Stimulated activated CD4-positive, alpha-beta T cell treated with anti-CD3 and anti-CD28 coated beads, Interleukin-4, amount 100 ng/mL, for 1 hour (primary cell): ENCODE measurements around the gene EXD3.
"Not testable (repeated sequence)": the region's sequence is repeated elsewhere in the genome, so short reads cannot be mapped to it uniquely, and the experiment has no call there.

ENCODE experiments used
- DNase-seq: peaks from one replicate; pipeline ENCODE4 v3.0.0-alpha.2; 2020

EXD3 gene

DNA sequence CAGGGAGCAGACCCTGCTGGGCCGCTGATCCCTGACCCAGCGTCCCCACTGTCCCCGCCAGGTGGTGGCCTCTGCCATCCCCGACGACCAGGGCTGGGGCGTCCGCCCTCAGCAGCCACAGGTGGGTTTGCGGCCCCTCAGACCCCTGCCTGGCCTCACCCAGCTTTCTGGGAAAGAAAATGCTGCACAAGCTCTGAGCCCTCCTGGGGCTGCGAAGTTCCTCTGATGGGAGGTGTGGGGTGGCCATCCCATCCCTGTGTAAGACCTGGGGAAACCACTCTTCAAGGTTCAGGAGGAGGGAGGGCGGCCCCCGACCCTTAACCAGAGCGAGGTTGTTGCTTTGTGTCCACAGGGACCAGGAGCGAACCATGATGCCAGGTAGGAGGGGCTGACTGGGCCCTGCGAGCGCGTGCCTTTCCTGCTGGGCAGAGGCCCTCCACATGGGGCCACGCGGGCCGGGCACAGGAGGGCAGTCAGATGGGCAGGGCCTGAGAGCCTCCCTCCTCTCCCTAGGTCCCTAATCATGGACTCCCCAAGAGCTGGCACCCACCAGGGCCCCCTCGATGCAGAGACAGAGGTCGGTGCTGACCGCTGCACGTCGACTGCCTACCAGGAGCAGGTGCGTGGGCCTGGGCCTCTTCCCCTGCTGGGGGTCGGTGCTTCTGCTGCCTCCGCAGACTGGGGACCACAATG, 7.9 kb upstream of the EXD3 start:
- DNase-seq: no peak

- no peak for DNase-seq
Observed at GRCh38 chr9:137429974-137430722, 7.2 kb upstream of the EXD3 start.

GRCh38 chr9:137429546-137429890, 6.6 kb upstream of the EXD3 start:
- DNase-seq: no peak

- no peak for DNase-seq
Observed at GRCh38 chr9:137428841-137429545, 6.0 kb upstream of the EXD3 start.

- DNase-seq: no peak
Observed at GRCh38 chr9:137428311-137428630, 5.3 kb upstream of the EXD3 start.

DNA sequence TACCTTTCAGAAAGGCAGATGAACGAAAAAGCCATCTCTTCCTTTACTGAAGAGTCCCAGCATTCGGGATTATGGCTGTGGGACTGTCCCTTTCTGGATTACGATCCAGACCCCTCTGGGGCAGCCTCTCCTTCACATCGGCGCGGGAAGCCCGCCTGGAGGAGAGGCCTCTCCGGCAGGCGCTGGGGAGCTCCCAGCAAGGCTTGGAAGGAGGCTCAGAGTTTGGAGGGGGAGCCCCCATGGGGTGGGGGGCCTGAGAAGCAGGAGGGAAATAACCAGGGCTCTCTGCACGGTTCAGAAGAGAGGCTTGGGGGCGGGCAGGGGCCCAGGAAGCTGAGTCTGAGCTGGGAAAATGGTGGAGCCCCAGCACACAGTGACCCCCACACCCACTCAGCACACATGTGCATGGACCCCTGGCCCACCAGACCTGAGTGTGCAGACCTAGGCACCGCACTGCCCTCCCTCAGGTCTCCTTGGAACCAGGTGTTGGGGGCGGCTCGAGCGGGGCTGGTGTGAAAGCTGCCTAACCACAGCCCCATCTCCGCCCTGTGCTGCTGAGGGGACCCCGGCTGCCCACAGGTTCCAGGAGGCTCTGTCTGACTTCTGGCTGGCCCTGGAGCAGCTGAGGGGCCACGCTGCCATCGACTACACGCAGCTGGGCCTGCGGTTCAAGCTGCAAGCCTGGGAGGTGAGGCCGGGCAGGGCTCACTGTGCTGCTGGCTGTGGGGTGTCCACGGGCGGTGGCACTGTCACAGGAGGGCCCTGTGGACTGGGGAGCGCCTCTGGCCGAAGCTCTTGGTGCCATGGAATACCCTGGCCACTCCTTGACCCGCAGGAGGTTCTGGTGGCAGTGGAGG, 4.7 kb upstream of the EXD3 start:
- no peak for DNase-seq

GRCh38 chr9:137426018-137426681, 3.2 kb upstream of the EXD3 start:
- no peak for DNase-seq

DNA sequence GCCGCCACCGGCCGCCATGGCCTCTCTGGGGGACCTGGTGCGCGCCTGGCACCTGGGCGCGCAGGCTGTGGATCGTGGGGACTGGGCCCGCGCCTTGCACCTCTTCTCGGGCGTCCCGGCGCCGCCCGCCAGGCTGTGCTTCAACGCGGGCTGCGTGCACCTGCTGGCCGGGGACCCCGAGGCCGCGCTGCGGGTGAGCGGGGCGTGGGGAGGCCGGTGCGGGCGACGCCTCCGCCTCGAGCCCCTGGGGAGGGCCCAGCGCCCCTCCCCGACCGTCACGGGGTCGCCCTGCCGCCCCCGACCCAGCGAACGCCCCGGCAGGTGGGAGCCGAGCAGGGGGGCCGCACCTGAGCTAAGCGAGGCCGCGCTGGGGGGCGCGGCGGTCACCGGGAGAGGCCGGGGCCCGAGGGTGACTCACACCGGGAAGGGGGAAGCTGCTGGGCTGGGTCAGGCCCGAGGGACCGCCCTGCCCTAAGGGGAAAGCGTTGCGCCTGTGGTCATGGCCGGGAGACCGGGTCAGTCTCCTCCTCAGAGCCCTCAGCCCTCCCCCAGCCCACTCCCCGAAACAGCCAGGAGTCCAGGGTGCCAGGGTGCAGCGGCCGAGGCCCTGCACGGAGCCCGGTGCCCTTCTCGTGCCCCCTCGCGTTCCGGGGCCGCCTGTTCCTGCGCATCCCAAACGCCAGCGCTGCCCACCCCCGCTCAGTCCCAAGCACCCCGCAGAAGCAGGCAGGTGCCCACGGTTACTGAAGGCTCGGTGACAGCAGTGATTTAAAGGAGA, 741 bp upstream of the EXD3 start:
- DNase-seq: no peak

DNA sequence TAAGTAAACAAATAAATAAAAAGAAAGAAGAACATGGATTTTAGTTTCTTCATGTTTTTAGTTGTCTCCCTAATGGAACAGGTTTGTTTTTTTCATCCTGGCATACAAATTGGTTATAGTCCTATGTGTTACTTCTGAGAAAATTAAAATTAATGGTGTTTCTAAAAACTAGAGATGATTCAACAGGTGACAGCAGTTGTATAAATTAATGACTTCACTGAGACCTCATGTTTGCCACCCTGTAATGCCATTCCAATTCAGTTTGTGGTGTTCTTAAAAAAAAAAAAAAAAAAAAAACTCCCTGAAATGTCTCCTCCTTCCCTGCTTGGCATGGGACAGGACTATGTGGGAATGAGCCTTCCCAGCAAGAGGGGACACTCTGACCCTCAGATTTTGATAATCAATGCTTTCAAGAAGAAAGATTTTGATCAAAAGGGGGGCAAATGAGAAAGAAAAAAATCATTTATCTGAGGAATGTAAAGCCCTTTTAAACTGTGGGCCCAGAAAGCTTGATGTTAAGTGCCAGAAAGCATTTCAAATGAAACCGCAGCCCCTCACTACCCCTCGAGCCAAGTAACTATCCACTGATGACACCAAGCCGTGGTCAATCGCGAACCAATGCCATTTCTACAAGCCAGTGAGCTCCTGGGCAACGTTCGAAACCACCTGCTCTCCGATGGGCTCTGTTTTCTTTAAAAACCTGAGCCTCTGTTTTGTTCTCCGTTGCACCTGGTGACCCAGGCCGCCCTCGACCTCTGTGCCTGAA, 941 bp downstream of the EXD3 start:
- no peak for DNase-seq

DNA sequence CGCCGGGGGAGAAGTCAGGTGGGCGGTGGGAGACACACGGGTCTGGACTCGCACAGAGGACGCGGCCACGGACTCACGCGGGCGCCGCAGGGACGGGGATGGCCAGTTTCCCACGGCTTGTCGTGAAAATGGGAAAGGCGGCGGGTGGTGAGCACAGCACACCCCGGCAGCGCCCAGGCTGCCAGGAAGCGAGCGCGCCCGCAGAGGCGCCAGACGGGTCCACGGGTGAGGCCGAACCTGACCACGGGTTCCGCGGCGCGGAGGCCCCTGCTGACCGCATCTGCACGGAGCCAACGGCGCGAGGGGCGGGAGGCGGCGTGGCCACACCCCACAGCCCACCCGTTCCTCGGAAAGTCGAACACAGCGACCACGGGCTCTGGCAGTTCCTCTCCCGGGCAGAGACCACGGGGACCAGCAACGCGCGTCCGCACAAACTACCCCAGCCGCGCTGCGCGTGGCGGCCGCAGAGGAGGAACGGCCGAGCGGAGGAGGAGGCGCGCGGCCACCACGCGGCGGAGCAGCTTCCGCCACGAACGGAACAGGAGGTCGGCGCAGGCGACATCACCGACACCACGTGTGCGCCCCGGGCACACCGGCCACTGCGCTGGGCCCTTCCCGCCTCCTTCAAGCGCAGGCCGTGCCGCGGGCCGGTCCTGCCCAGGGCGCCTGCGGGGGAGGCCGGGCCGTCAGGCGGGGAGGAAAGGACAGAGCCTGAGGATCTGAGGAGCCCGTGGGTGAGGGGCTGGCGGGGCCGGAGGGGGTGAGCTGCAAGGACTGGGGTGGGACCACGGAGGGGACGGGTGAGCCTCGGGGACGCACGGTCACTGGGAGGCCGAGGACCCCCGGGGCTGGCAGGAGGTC, 5.6 kb downstream of the EXD3 start:
- DNase-seq: no peak

DNA sequence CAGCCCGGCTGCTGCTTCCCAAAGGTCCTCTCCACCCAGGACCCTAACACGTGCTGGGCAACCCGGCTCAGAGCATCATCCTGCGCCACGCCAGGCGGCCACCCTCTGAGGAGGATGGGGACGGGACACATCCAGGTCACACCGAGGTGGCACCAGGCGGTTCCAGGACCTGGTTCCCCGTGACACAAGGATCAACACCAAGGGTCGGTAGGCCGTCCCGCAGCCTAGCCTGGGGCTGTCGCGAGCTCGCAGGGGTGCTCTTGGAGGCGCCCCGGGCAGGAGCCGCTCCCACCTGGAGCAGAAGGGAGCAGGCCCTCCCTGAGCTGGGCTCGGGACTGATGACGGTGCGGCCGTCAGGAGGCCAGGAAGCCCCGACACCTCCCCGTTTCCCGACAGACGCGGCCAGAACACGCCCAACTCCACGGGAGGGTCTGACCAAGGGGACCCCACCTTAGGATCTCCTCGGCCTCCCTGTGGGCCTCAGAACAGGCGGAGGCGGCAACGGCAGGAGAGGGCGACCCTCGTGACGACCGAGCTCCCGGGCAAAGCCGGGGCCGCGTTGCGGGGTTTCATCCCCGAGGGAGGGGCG, 6.3 kb downstream of the EXD3 start:
- no peak for DNase-seq

GRCh38 chr9:137416006-137416562, 6.9 kb downstream of the EXD3 start:
- no peak for DNase-seq

DNA sequence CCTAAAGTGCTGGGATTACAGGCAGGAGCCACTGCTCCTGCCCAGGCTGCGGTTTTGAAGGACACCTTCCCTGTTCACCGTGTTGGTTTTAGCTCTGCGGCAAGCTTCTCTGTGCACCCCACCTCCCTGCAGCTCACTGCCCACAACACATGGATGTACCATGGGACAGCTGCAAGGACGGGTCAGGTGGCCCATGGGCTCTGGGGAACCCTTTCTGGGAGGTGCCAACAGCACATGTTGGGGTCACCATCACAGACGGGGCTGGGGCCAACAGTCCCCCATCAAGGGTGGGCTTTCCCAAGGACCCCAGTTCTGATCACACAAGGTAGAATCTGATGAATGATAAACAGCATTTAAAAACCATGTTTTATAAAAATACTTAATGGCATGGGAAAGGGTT, 7.5 kb downstream of the EXD3 start:
- DNase-seq: no peak

- no peak for DNase-seq
Observed at GRCh38 chr9:137412431-137412830, 10.5 kb downstream of the EXD3 start.

DNA sequence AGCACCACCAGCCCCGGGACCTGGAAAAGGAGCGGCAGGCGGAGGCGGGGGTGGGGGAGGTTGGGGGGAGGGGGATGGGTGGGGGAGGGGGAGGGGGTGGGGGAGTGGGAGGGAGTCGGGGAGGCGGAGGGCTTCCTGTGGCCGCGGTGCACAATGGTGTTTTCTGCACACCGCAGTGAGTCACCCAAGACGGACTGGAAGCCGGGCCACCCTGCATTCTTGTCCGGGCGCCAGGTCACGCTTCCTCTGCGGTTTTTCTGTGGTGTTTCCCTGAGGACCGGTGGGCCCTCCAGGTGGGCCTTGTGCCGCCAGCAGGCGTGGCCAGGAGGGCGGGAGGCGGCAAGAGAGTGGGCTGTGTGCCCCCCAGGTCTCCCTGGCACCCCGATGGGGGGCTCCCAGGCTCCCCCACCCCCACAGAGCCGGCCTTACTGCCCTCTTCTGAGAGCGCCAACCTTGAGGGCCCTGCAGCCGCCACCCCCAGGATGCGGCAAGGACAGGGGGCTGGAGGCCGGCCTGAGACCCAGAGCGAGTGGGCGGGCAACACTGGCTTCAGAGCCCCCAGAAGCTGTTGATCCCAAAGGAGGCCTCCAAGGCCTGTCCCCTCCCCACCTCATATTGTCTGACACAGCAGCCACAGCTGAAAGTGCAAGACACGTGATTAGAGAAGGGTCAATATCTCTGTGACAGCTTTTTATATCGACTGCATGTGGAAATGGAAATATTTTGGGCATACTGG, 11.1 kb downstream of the EXD3 start:
- DNase-seq: peak; percentile 33

DNA sequence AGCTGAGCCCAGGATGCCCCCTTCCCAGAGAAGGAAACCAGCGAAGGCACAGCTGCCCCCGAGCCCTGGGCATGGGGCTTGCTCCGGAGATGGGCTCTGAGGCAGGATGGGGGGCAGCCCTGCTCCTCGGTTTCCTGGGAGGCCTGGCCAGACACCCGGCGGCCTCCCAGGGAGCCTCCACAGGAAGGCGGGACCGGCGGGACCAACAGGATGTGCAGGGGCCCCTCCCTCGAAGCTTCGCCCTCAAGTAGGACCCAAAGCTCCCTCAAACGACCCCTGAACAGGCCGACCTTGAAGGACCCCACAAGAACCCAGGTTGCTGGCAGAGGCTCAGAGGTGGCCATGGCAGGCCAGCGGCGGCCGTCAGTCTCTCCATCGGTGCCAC, 11.7 kb downstream of the EXD3 start:
- DNase-seq: no peak

- no peak for DNase-seq
Observed at GRCh38 chr9:137410891-137411249, 12.1 kb downstream of the EXD3 start.

- not testable (repeated sequence) for DNase-seq
Observed at GRCh38 chr9:137410236-137410890, 12.6 kb downstream of the EXD3 start.
